Calu3 (cell line): ENCODE data around the gene ASAP2. TPM values are rescaled to one million over a fixed set of nuclear protein-coding genes. Genes with fewer than 3 reads are reported as not detected.
A peak's percentile ranks its signal among the peaks of the same experiment; 100 is the strongest.

Experiments
- BruUV-seq: library from RNA; stranded (reverse); fragments of 400-500 nt; replicated peaks from 2 replicates; lab custom pipeline; 2021; lab: Mats Ljungman, UMichigan
- CTCF ChIA-PET: fragments of 300-600 bp; sonication (Branson Sonifier 250); formaldehyde crosslinking; loops from one replicate; lab custom pipeline; 2022; ENCODE audit warnings: antibody characterized with exemption; lab: Charles Lee
- DNase-seq: peaks from one replicate; pipeline ENCODE4 v3.0.0; 2022
- H3K27ac Mint-ChIP-seq: one replicate; pipeline ENCODE4 v1.8.0; 2022; ENCODE audit warnings: mixed read lengths; ENCODE audit not compliant: unreplicated experiment
- H3K27me3 Mint-ChIP-seq: one replicate; pipeline ENCODE4 v1.8.0; 2022; ENCODE audit warnings: mixed read lengths; ENCODE audit not compliant: unreplicated experiment
- H3K36me3 Mint-ChIP-seq: one replicate; pipeline ENCODE4 v1.8.0; 2022; ENCODE audit warnings: mild to moderate bottlenecking, moderate library complexity, mixed read lengths; ENCODE audit not compliant: insufficient read depth, unreplicated experiment
- H3K4me1 Mint-ChIP-seq: one replicate; pipeline ENCODE4 v1.8.0; 2022; ENCODE audit warnings: mild to moderate bottlenecking, low read depth, mixed read lengths; ENCODE audit not compliant: unreplicated experiment
- H3K4me3 Mint-ChIP-seq: one replicate; pipeline ENCODE4 v1.8.0; 2022; ENCODE audit warnings: mild to moderate bottlenecking, low read depth, moderate library complexity, mixed read lengths; ENCODE audit not compliant: unreplicated experiment
- H3K9me3 Mint-ChIP-seq: one replicate; pipeline ENCODE4 v1.8.0; 2022; ENCODE audit warnings: low read depth, mixed read lengths; ENCODE audit not compliant: unreplicated experiment
- intact Hi-C: fragments of 100-400 bp; cut with micrococcal nuclease; formaldehyde crosslinking; loops from one replicate; pipeline ENCODE4 v1.10.0; 2022; ENCODE audit not compliant: unreplicated experiment
- total RNA-seq: library from RNA; stranded (reverse); gene quantifications from 2 replicates; pipeline ENCODE4 v1.2.3, GENCODE V29; 2022
- TF ChIP-seq, protein P1 (sequence below): fragments of 200-600 bp; IDR thresholded peaks from one replicate; pipeline ENCODE4 v1.8.0; 2022; ENCODE audit warnings: antibody characterized with exemption; ENCODE audit not compliant: unreplicated experiment

ASAP2 gene
- total RNA-seq, 1 experiment from 2014 or later: 78.6 TPM

GRCh38 chr2:9228088-9228751 lies 21.6 kb downstream of the ASAP2 start:
- Mint-ChIP-seq H3K27ac (no peak overlapping the region), H3K9me3 (no peaks in the 10 kb centered on the region), H3K4me1 (peaks cover 82% of the 10 kb centered on the region), H3K27me3 (no peaks in the 10 kb centered on the region), H3K4me3 (no peak overlapping the region), H3K36me3 (peaks cover 18% of the 10 kb centered on the region)
- TF ChIP-seq, protein P1, sequence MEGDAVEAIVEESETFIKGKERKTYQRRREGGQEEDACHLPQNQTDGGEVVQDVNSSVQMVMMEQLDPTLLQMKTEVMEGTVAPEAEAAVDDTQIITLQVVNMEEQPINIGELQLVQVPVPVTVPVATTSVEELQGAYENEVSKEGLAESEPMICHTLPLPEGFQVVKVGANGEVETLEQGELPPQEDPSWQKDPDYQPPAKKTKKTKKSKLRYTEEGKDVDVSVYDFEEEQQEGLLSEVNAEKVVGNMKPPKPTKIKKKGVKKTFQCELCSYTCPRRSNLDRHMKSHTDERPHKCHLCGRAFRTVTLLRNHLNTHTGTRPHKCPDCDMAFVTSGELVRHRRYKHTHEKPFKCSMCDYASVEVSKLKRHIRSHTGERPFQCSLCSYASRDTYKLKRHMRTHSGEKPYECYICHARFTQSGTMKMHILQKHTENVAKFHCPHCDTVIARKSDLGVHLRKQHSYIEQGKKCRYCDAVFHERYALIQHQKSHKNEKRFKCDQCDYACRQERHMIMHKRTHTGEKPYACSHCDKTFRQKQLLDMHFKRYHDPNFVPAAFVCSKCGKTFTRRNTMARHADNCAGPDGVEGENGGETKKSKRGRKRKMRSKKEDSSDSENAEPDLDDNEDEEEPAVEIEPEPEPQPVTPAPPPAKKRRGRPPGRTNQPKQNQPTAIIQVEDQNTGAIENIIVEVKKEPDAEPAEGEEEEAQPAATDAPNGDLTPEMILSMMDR: no peak
- no TSS peak for BruUV-seq
- CTCF ChIA-PET: no interaction called here
- intact Hi-C loops: no loop called here
- no peak for DNase-seq

DNA sequence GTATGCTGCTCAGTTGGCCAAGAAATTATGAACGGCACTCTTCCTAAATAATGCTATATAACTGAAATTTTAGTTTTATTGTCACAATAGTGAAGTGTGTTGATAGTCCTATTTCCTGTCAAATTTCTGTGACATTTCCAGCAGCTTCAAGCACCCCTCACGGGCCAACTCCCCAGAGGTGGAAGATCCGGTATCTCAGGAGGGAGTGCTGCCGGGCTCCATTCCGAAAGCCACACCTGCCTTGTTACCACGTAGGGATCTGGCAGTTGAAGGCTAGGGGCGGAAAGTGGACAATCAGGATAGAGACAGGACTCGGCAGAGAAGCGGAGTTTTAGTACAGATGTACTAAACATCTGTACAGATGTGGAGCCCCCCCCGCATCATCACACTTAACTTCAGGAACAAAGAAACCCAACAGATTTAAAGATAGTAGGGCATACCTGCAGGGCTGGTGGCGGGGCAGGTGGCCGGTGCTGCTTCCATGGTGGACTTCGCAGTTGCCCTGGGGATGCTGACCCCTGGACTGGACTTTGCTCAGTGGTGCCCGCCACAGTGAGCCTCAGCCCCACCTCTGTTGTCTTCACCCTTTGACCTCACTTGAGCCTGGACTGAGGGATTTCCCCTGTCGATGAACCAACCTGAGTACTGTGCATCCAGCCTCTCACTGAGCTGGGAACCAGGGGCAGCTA lies 22.3 kb downstream of the ASAP2 start:
- Mint-ChIP-seq H3K36me3 (peaks cover 19% of the 10 kb centered on the region), H3K4me1 (peaks cover 85% of the 10 kb centered on the region), H3K27ac (peak overlapping the region; percentile 24), H3K4me3 (no peak overlapping the region), H3K27me3 (no peaks in the 10 kb centered on the region), H3K9me3 (no peaks in the 10 kb centered on the region)
- no peak for DNase-seq
- TF ChIP-seq, protein P1: no peak
- intact Hi-C loops: no loop called here
- CTCF ChIA-PET: interaction anchor here (0.9 kb wide), 1 partner anchor 15 kb away, joined by 3 read pairs; no protein-coding TSS in a partner anchor
- BruUV-seq: no TSS peak

- no peaks in the 10 kb centered on the region for H3K9me3 Mint-ChIP-seq
- H3K4me3 Mint-ChIP-seq: no peak overlapping the region
- TF ChIP-seq, protein P1: no peak
- peaks cover 87% of the 10 kb centered on the region for H3K4me1 Mint-ChIP-seq
- H3K27me3 Mint-ChIP-seq: no peaks in the 10 kb centered on the region
- DNase-seq: no peak
- peaks cover 24% of the 10 kb centered on the region for H3K36me3 Mint-ChIP-seq
- intact Hi-C loops: no loop called here
- CTCF ChIA-PET: interaction anchor here (0.9 kb wide), 1 partner anchor 15 kb away, joined by 3 read pairs; no protein-coding TSS in a partner anchor
- H3K27ac Mint-ChIP-seq: peak overlapping the region; percentile 24
- BruUV-seq: no TSS peak
Observed at GRCh38 chr2:9229470-9229820, 22.8 kb downstream of the ASAP2 start.

DNA sequence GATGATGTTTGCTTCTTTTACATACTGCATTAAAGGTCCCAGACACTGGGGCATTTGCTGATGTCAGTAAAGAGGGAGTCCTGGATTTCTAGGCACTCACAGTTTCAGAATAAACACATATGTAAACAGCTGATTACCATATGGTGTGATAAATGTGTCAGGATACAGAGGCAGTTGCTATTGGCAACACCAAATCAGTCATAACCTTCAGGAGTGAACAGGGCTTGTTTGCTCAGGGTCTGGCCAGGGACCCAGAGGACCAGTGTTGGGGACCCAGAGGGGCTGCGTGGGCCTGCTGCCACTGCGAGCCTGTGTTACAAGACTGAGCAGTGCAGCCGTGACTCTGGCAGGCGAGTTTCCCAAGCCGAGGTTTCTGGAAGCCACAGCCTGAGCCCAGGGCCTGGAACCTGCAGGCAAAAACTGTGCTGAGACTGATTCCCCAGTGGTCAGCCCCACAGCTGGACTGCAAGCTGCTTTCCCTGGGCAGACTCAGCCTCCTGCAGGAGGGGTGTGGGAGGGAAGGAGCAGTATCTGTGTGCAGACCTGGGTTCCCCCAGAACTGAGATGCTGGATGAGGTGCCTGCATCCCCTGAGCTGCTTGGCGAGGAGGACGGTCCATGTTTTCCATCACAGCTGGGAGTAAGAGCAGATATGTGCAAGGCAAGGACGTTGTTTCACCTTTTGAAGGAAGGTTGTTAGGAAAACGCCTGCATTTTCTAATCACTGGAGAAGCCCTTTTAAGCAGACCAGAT lies 23.6 kb downstream of the ASAP2 start:
- no peak overlapping the region for H3K4me3 Mint-ChIP-seq
- H3K36me3 Mint-ChIP-seq: peaks cover 32% of the 10 kb centered on the region
- no TSS peak for BruUV-seq
- CTCF ChIA-PET: interaction anchor here (0.6 to 1.2 kb wide), 3 partner anchors 16 to 50 kb away, joined by 3 read pairs; no protein-coding TSS in a partner anchor
- no peaks in the 10 kb centered on the region for H3K27me3 Mint-ChIP-seq
- intact Hi-C loops: loop anchor here (2.0 to 5.0 kb wide), 2 partner anchors 88 to 103 kb away; no protein-coding TSS in a partner anchor
- DNase-seq: no peak
- H3K9me3 Mint-ChIP-seq: no peaks in the 10 kb centered on the region
- H3K27ac Mint-ChIP-seq: no peak overlapping the region
- H3K4me1 Mint-ChIP-seq: peaks cover 87% of the 10 kb centered on the region
- TF ChIP-seq, protein P1: no peak
